Stimulated activated CD8-positive, alpha-beta memory T cell treated with anti-CD3 and anti-CD28 coated beads, Interleukin-4, amount 100 ng/mL, for 24 hours (primary cell): ENCODE results near the gene MEN1.

Experiments used
- DNase-seq: peaks from one replicate; pipeline ENCODE4 v3.0.0-alpha.2; 2020; ENCODE audit warnings: low read depth

MEN1 gene

GRCh38 chr11:64784813-64785581, 25.4 kb downstream of the MEN1 start:
- no peak for DNase-seq

- DNase-seq, result peak; percentile 96
Measured at GRCh38 chr11:64778473-64779298, 31.7 kb downstream of the MEN1 start, which contains the start of gene SF1. TSS of gene SF1 (minus strand) at chr11:64778542. CDS start at chr11:64778392, 150 bp downstream.

- DNase-seq, result no peak
Measured at GRCh38 chr11:64778223-64778472, 32.2 kb downstream of the MEN1 start.

GRCh38 chr11:64777449-64778222, 32.7 kb downstream of the MEN1 start:
- DNase-seq, result peak; percentile 75

- no peak for DNase-seq
Measured at GRCh38 chr11:64776875-64777274, 33.5 kb downstream of the MEN1 start.

GRCh38 chr11:64776425-64776824, 33.9 kb downstream of the MEN1 start:
- DNase-seq, result no peak

GRCh38 chr11:64774144-64774543, 36.2 kb downstream of the MEN1 start:
- no peak for DNase-seq

GRCh38 chr11:64772303-64773018, 37.9 kb downstream of the MEN1 start:
- no peak for DNase-seq

GRCh38 chr11:64771861-64772260, 38.5 kb downstream of the MEN1 start:
- no peak for DNase-seq

GRCh38 chr11:64770120-64770519, 40.2 kb downstream of the MEN1 start:
- no peak for DNase-seq

- DNase-seq, result no peak
Measured at GRCh38 chr11:64769283-64769682, 41.1 kb downstream of the MEN1 start.

GRCh38 chr11:64768300-64768694, 42.1 kb downstream of the MEN1 start:
- no peak for DNase-seq

GRCh38 chr11:64767344-64768299, 42.7 kb downstream of the MEN1 start:
- peak; percentile 72 for DNase-seq

GRCh38 chr11:64766881-64767280, 43.5 kb downstream of the MEN1 start:
- no peak for DNase-seq

- no peak for DNase-seq
Measured at GRCh38 chr11:64765851-64766665, 44.3 kb downstream of the MEN1 start.

- no peak for DNase-seq
Measured at GRCh38 chr11:64765291-64765850, 45.0 kb downstream of the MEN1 start.

- DNase-seq, result no peak
Measured at GRCh38 chr11:64764753-64765152, 45.6 kb downstream of the MEN1 start.

GRCh38 chr11:64764040-64764611, 46.2 kb downstream of the MEN1 start:
- peak; percentile 40 for DNase-seq

GRCh38 chr11:64763526-64764039, 46.8 kb downstream of the MEN1 start:
- DNase-seq, result no peak
